Measurements from ENCODE around the gene CSRP3. TPM values are rescaled to one million over a fixed set of nuclear protein-coding genes. Genes with fewer than 3 reads are reported as not detected.

Gene CSRP3
- total and polyA plus RNA-seq, 2 donors (not counting 3 experiments of a cell fraction or from before 2014, with no cell fraction given): not detected

- TF ChIP-seq POLR2AphosphoS5 (IDR thresholded peaks at IDR 0.05; ENCODE audit: insufficient read depth, low read depth, low read length) (no peak), CTCF (IDR thresholded peaks at IDR 0.05; ENCODE audit: extremely low read depth in 1 of 2, insufficient read depth in 1 of 2, low read depth in 1 of 2, low read length in 2 of 2) (no peak), GATA2 (IDR thresholded peaks at IDR 0.05; ENCODE audit: insufficient read depth, insufficient read length, low read depth, low read length) (no peak), EZH2 (IDR thresholded peaks at IDR 0.05; ENCODE audit: borderline replicate concordance, low read depth, low read length, severe bottlenecking) (no peak), JUN (IDR thresholded peaks at IDR 0.05; ENCODE audit: borderline replicate concordance, insufficient read depth, insufficient read length, low read depth) (no peak), POLR2A (IDR thresholded peaks at IDR 0.05; ENCODE audit: low read depth, low read length) (no peak), MAX (IDR thresholded peaks at IDR 0.05; ENCODE audit: insufficient read depth, insufficient read length) (no peak), MYC (IDR thresholded peaks at IDR 0.05; ENCODE audit: low read depth, low read length) (no peak), FOS (IDR thresholded peaks at IDR 0.05; ENCODE audit: borderline replicate concordance, insufficient read depth, low read length) (no peak)
- POLR2A ChIA-PET: no interaction called here
- Histone ChIP-seq H3K9me3 (replicated peaks; ENCODE audit: control insufficient read depth, insufficient read depth, low read length) (no peaks in the 10 kb centered on the region), H3K27me3 (ENCODE audit: control insufficient read depth in 2 of 2, insufficient read depth in 2 of 2, low read length in 2 of 2) (no peaks in the 10 kb centered on the region), H3K36me3 (ENCODE audit: control insufficient read depth in 2 of 2, extremely low read depth in 1 of 2, insufficient read depth in 2 of 2, low read length in 2 of 2) (peaks cover 13 to 26% of the 10 kb centered on the region in 2 experiments), H3K79me2 (ENCODE audit: control insufficient read depth, insufficient read depth, low read length) (no peaks in the 10 kb centered on the region), H3K27ac (ENCODE audit: insufficient read depth, low read depth, low read length) (no peak overlapping the region), H3K9ac (replicated peaks; ENCODE audit: extremely low read depth, insufficient read depth, low read length) (no peak overlapping the region), H3K9me1 (replicated peaks; ENCODE audit: control insufficient read depth, extremely low read depth, insufficient read depth, low read length) (no peaks in the 10 kb centered on the region), H3K4me1 (ENCODE audit: control insufficient read depth, extremely low read depth, insufficient read depth, low read length) (no peaks in the 10 kb centered on the region), H3K4me2 (ENCODE audit: insufficient read depth, low read length) (no peak overlapping the region), H3K4me3 (replicated peaks in 1 of 3; ENCODE audit: insufficient read depth in 1 of 3, low read depth in 1 of 3, low read length in 3 of 3) (no peak overlapping the region), H4K20me1 (replicated peaks; ENCODE audit: control insufficient read depth, extremely low read depth, insufficient read depth, low read length) (no peaks in the 10 kb centered on the region), H2AFZ (ENCODE audit: low read depth, low read length) (no peak overlapping the region)
- no TSS peak for BruUV-seq (replicated peaks)
- CTCF ChIA-PET: no interaction called here
- no peak for FAIRE-seq
- intact Hi-C loops (cut with micrococcal nuclease): loop anchor here (10.0 kb wide), 1 partner anchor 390 kb away; no protein-coding TSS in a partner anchor
- DNase-seq (ENCODE audit: low read depth, low spot score): no peak
- dilution Hi-C loops (cut with MboI; ENCODE audit: extremely low pct_ligation_motif_present, low sequenced_read_pairs): no loop called here
Observed at GRCh38 chr11:19164881-19165280, 36.9 kb downstream of the CSRP3 start.

All from endothelial cell of umbilical vein (primary cell).